Fibroblast of pulmonary artery (primary cell): ENCODE measurements around the gene CTNNA1.
A peak's percentile ranks its signal among the peaks of the same experiment; 100 is the strongest.

Source experiments
- DNase-seq: peaks from one replicate; pipeline ENCODE4 v3.0.0-alpha.2; 2010; ENCODE audit warnings: low read depth
- H3K4me3 ChIP-seq: replicated peaks from 2 replicates; pipeline ENCODE4 v1.5.1; 2011; ENCODE audit warnings: low read depth, mild to moderate bottlenecking, control low read depth, low read length, moderate library complexity
- CTCF ChIP-seq: IDR thresholded peaks from 2 replicates; pipeline ENCODE4 v1.5.1; 2011; ENCODE audit warnings: mild to moderate bottlenecking, control low read depth, low read length, inconsistent platforms; ENCODE audit errors: missing control alignments

CTNNA1 gene

GRCh38 chr5:138733509-138733908, 19.7 kb upstream of the CTNNA1 start:
- no peak for DNase-seq
- H3K4me3 ChIP-seq: no peak overlapping the region
- no peak for TF ChIP-seq CTCF

GRCh38 chr5:138736293-138736692, 16.9 kb upstream of the CTNNA1 start:
- no peak for DNase-seq
- no peak overlapping the region for H3K4me3 ChIP-seq

GRCh38 chr5:138737494-138738265, 15.5 kb upstream of the CTNNA1 start:
- H3K4me3 ChIP-seq: no peak overlapping the region
- DNase-seq: peak; percentile 34
- TF ChIP-seq CTCF: no peak

More at GRCh38 chr5:138736293-138736692, 16.9 kb upstream of the CTNNA1 start:
- no peak for TF ChIP-seq CTCF

- TF ChIP-seq CTCF: no peak
- H3K4me3 ChIP-seq: no peak overlapping the region
- no peak for DNase-seq
Measured at GRCh38 chr5:138738399-138738798, 14.8 kb upstream of the CTNNA1 start.

GRCh38 chr5:138739938-138740337, 13.3 kb upstream of the CTNNA1 start:
- no peak overlapping the region for H3K4me3 ChIP-seq
- DNase-seq: no peak
- no peak for TF ChIP-seq CTCF

- H3K4me3 ChIP-seq: no peak overlapping the region
- DNase-seq: no peak
- no peak for TF ChIP-seq CTCF
Measured at GRCh38 chr5:138743484-138743883, 9.7 kb upstream of the CTNNA1 start.

- no peak for TF ChIP-seq CTCF
- no peak for DNase-seq
- no peak overlapping the region for H3K4me3 ChIP-seq
Measured at GRCh38 chr5:138745268-138745667, 8.0 kb upstream of the CTNNA1 start.
